ENCODE results near the gene FANCL. TPM values are rescaled to one million over a fixed set of nuclear protein-coding genes. Genes with fewer than 3 reads are reported as not detected.
"Not testable (repeated sequence)": the region's sequence is repeated elsewhere in the genome, so short reads cannot be mapped to it uniquely, and the experiment has no call there.

FANCL gene
- total RNA-seq, 2 donors from 2014 or later, result 21.6 to 28.2 TPM

GRCh38 chr2:58227171-58227917 is 13.8 kb downstream of the FANCL start:
- no peaks in the 10 kb centered on the region for H3K9me3 Mint-ChIP-seq
- ATAC-seq, result no peak

GRCh38 chr2:58221909-58222308 is 19.2 kb downstream of the FANCL start:
- Mint-ChIP-seq H3K27ac (no peak overlapping the region), H3K36me3 (peaks cover 0 to 5% of the 10 kb centered on the region in 2 donors), H3K9me3 (no peaks in the 10 kb centered on the region)
- DNase-seq (ENCODE audit: low spot score in 2 of 2) (no peak), ATAC-seq (no peak)

More at GRCh38 chr2:58227171-58227917, 13.8 kb downstream of the FANCL start:
- DNase-seq (ENCODE audit: low spot score in 2 of 2), result no peak
- Mint-ChIP-seq H3K36me3 (peaks cover 4 to 6% of the 10 kb centered on the region in 2 donors), H3K27ac (no peak overlapping the region)

GRCh38 chr2:58215429-58215828 is 25.7 kb downstream of the FANCL start:
- peaks cover 21 to 33% of the 10 kb centered on the region in 2 donors for H3K36me3 Mint-ChIP-seq
- DNase-seq (ENCODE audit: low spot score in 2 of 2) (no peak), ATAC-seq (no peak)
- peaks cover 7 to 8% of the 10 kb centered on the region in 2 donors for H3K9me3 Mint-ChIP-seq
- no peak overlapping the region for H3K27ac Mint-ChIP-seq

- not testable (repeated sequence) for H3K27ac Mint-ChIP-seq; DNase-seq (ENCODE audit: low spot score in 2 of 2); ATAC-seq
- H3K36me3 Mint-ChIP-seq, result peaks cover 21 to 32% of the 10 kb centered on the region in 2 donors
- H3K9me3 Mint-ChIP-seq, result peaks cover 7 to 13% of the 10 kb centered on the region in 2 donors
These were observed 30.1 kb downstream of the FANCL start for GRCh38 chr2:58210951-58211568.

- Mint-ChIP-seq H3K36me3 (peaks cover 12 to 22% of the 10 kb centered on the region in 2 donors), H3K27ac (no peak overlapping the region), H3K9me3 (peaks cover 7 to 13% of the 10 kb centered on the region in 2 donors)
- DNase-seq (ENCODE audit: low spot score in 2 of 2), result no peak
- ATAC-seq, result no peak
These were observed 33.9 kb downstream of the FANCL start for GRCh38 chr2:58207189-58207588.

GRCh38 chr2:58206785-58207184 is 34.3 kb downstream of the FANCL start:
- H3K27ac Mint-ChIP-seq, result no peak overlapping the region
- peaks cover 5 to 9% of the 10 kb centered on the region in 2 donors for H3K9me3 Mint-ChIP-seq

GRCh38 chr2:58204195-58204959 is 36.7 kb downstream of the FANCL start:
- Mint-ChIP-seq H3K36me3 (no peaks in the 10 kb centered on the region), H3K27ac (no peak overlapping the region), H3K9me3 (no peaks in the 10 kb centered on the region)
- DNase-seq (ENCODE audit: low spot score in 2 of 2), result no peak
- no peak for ATAC-seq

More at GRCh38 chr2:58206785-58207184, 34.3 kb downstream of the FANCL start:
- ATAC-seq (no peak), DNase-seq (ENCODE audit: low spot score in 2 of 2) (no peak)
- H3K36me3 Mint-ChIP-seq, result peaks cover 8 to 18% of the 10 kb centered on the region in 2 donors

GRCh38 chr2:58203018-58203417 is 38.1 kb downstream of the FANCL start:
- no peak for DNase-seq (ENCODE audit: low spot score in 2 of 2)
- Mint-ChIP-seq H3K9me3 (no peaks in the 10 kb centered on the region), H3K36me3 (peaks cover 0 to under 1% of the 10 kb centered on the region in 2 donors), H3K27ac (no peak overlapping the region)
- ATAC-seq, result no peak

- no peak for ATAC-seq
- Mint-ChIP-seq H3K36me3 (peaks cover 0 to 6% of the 10 kb centered on the region in 2 donors), H3K9me3 (no peaks in the 10 kb centered on the region), H3K27ac (no peak overlapping the region)
- no peak for DNase-seq (ENCODE audit: low spot score in 2 of 2)
These were observed 38.7 kb downstream of the FANCL start for GRCh38 chr2:58202404-58202803.

GRCh38 chr2:58197894-58198293 is 43.2 kb downstream of the FANCL start:
- DNase-seq (ENCODE audit: low spot score in 2 of 2) (no peak), ATAC-seq (no peak)
- no peaks in the 10 kb centered on the region for H3K9me3 Mint-ChIP-seq
- no peak overlapping the region for H3K27ac Mint-ChIP-seq
- peaks cover 0 to 6% of the 10 kb centered on the region in 2 donors for H3K36me3 Mint-ChIP-seq

- Mint-ChIP-seq H3K9me3 (no peaks in the 10 kb centered on the region), H3K27ac (no peak overlapping the region), H3K36me3 (peaks cover 0 to 6% of the 10 kb centered on the region in 2 donors)
- no peak for DNase-seq (ENCODE audit: low spot score in 2 of 2)
- no peak for ATAC-seq
These were observed 45.5 kb downstream of the FANCL start for GRCh38 chr2:58195662-58196061.

- DNase-seq (ENCODE audit: low spot score in 2 of 2), result no peak
- Mint-ChIP-seq H3K27ac (no peak overlapping the region), H3K9me3 (no peaks in the 10 kb centered on the region), H3K36me3 (peaks cover 0 to 6% of the 10 kb centered on the region in 2 donors)
- no peak for ATAC-seq
These were observed 46.7 kb downstream of the FANCL start for GRCh38 chr2:58194458-58194857.

- ATAC-seq; H3K36me3 Mint-ChIP-seq; DNase-seq (ENCODE audit: low spot score in 2 of 2); H3K9me3 Mint-ChIP-seq; H3K27ac Mint-ChIP-seq: not testable (repeated sequence)
These were observed 54.1 kb downstream of the FANCL start for GRCh38 chr2:58187022-58187421.

GRCh38 chr2:58186501-58186900 is 54.6 kb downstream of the FANCL start:
- Mint-ChIP-seq H3K9me3 (no peaks in the 10 kb centered on the region), H3K36me3 (no peaks in the 10 kb centered on the region), H3K27ac (no peak overlapping the region)
- DNase-seq (ENCODE audit: low spot score in 2 of 2) (no peak), ATAC-seq (no peak)

GRCh38 chr2:58182527-58182926 is 58.6 kb downstream of the FANCL start:
- ATAC-seq (no peak), DNase-seq (ENCODE audit: low spot score in 2 of 2) (no peak)
- H3K27ac Mint-ChIP-seq, result no peak overlapping the region
- H3K9me3 Mint-ChIP-seq, result peaks cover 0 to 4% of the 10 kb centered on the region in 2 donors
- H3K36me3 Mint-ChIP-seq, result peaks cover 4 to 14% of the 10 kb centered on the region in 2 donors

- DNase-seq (ENCODE audit: low spot score in 2 of 2) (no peak), ATAC-seq (no peak)
- H3K27ac Mint-ChIP-seq, result no peak overlapping the region
- peaks cover 0 to 4% of the 10 kb centered on the region in 2 donors for H3K9me3 Mint-ChIP-seq
- H3K36me3 Mint-ChIP-seq, result peaks cover 4 to 19% of the 10 kb centered on the region in 2 donors
These were observed 60.5 kb downstream of the FANCL start for GRCh38 chr2:58180635-58181034.

- not testable (repeated sequence) for H3K9me3 Mint-ChIP-seq; ATAC-seq; DNase-seq (ENCODE audit: low spot score in 2 of 2); H3K27ac Mint-ChIP-seq
- H3K36me3 Mint-ChIP-seq, result peaks cover 4 to 19% of the 10 kb centered on the region in 2 donors
These were observed 61.0 kb downstream of the FANCL start for GRCh38 chr2:58180175-58180574.
